ENCODE measurements around the gene TNRC6C. TPM values are rescaled to one million over a fixed set of nuclear protein-coding genes. Genes with fewer than 3 reads are reported as not detected.
A peak's percentile ranks its signal among the peaks of the same experiment; 100 is the strongest.

Gene TNRC6C
- total and polyA plus RNA-seq, 2 of the 13 experiments (the other 11 are each of a cell fraction or from before 2014, with no cell fraction given): 0.66 to 4.9 TPM

DNA sequence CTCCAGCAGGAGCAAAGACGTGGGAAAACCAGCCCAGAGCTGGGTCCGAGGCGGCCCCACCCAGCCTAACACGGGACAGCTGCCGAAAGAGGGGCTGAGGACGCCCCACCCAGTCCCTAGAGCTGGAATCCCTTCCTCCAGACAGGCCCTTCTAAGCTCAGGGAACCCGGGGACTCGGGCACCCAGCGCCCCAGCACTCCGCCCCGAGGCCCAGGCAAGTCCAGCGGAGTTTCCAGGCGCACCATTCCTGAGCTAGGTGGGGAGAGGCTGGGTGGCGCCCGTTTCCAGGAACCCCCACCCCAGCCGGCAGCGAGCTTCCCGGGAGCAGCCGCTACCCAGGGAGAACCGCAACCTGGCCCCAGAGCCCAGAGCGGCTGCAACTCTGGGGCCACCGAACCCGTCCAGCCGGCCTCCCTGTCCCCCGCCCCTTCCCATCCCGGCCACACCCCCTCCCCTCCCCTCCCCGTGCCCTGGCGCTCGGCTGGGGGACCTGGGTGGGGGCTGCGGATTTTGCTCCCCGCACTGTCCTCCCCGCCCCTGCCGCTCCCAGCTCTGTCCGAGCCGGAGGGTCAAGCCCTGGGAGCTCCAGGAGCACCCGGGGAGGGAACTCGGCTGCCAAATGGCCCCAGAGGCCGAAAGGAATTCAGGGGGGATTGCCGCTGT is 169.5 kb downstream of the TNRC6C start (continued):
- peak; percentile 73; the same call in 1 of the 2 replicates for TF ChIP-seq ZNF446 (CRISPR knock-in tag; IDR thresholded peaks at IDR 0.05)
- TF ChIP-seq, protein P1, sequence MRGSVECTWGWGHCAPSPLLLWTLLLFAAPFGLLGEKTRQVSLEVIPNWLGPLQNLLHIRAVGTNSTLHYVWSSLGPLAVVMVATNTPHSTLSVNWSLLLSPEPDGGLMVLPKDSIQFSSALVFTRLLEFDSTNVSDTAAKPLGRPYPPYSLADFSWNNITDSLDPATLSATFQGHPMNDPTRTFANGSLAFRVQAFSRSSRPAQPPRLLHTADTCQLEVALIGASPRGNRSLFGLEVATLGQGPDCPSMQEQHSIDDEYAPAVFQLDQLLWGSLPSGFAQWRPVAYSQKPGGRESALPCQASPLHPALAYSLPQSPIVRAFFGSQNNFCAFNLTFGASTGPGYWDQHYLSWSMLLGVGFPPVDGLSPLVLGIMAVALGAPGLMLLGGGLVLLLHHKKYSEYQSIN (CRISPR knock-in tag; IDR thresholded peaks at IDR 0.05; ENCODE audit: borderline replicate concordance): no peak
- TF ChIP-seq AKAP8 (CRISPR knock-in tag; IDR thresholded peaks at IDR 0.05): no peak
- TF ChIP-seq, protein P2, sequence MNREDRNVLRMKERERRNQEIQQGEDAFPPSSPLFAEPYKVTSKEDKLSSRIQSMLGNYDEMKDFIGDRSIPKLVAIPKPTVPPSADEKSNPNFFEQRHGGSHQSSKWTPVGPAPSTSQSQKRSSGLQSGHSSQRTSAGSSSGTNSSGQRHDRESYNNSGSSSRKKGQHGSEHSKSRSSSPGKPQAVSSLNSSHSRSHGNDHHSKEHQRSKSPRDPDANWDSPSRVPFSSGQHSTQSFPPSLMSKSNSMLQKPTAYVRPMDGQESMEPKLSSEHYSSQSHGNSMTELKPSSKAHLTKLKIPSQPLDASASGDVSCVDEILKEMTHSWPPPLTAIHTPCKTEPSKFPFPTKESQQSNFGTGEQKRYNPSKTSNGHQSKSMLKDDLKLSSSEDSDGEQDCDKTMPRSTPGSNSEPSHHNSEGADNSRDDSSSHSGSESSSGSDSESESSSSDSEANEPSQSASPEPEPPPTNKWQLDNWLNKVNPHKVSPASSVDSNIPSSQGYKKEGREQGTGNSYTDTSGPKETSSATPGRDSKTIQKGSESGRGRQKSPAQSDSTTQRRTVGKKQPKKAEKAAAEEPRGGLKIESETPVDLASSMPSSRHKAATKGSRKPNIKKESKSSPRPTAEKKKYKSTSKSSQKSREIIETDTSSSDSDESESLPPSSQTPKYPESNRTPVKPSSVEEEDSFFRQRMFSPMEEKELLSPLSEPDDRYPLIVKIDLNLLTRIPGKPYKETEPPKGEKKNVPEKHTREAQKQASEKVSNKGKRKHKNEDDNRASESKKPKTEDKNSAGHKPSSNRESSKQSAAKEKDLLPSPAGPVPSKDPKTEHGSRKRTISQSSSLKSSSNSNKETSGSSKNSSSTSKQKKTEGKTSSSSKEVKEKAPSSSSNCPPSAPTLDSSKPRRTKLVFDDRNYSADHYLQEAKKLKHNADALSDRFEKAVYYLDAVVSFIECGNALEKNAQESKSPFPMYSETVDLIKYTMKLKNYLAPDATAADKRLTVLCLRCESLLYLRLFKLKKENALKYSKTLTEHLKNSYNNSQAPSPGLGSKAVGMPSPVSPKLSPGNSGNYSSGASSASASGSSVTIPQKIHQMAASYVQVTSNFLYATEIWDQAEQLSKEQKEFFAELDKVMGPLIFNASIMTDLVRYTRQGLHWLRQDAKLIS (CRISPR knock-in tag; IDR thresholded peaks at IDR 0.05): no peak
- TF ChIP-seq, protein P3, sequence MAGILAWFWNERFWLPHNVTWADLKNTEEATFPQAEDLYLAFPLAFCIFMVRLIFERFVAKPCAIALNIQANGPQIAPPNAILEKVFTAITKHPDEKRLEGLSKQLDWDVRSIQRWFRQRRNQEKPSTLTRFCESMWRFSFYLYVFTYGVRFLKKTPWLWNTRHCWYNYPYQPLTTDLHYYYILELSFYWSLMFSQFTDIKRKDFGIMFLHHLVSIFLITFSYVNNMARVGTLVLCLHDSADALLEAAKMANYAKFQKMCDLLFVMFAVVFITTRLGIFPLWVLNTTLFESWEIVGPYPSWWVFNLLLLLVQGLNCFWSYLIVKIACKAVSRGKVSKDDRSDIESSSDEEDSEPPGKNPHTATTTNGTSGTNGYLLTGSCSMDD (CRISPR knock-in tag; IDR thresholded peaks at IDR 0.05): no peak
- 0 out of 2 replicates have a peak, but pooled peaks have one; percentile 45 for TF ChIP-seq ZNF546 (CRISPR knock-in tag; conservative IDR thresholded peaks at IDR 0.05)
- TF ChIP-seq ZNF230 (CRISPR knock-in tag; IDR thresholded peaks at IDR 0.05): no peak
- TF ChIP-seq MBNL3 (CRISPR knock-in tag; conservative IDR thresholded peaks at IDR 0.05): no peak
- TF ChIP-seq, protein P4, sequence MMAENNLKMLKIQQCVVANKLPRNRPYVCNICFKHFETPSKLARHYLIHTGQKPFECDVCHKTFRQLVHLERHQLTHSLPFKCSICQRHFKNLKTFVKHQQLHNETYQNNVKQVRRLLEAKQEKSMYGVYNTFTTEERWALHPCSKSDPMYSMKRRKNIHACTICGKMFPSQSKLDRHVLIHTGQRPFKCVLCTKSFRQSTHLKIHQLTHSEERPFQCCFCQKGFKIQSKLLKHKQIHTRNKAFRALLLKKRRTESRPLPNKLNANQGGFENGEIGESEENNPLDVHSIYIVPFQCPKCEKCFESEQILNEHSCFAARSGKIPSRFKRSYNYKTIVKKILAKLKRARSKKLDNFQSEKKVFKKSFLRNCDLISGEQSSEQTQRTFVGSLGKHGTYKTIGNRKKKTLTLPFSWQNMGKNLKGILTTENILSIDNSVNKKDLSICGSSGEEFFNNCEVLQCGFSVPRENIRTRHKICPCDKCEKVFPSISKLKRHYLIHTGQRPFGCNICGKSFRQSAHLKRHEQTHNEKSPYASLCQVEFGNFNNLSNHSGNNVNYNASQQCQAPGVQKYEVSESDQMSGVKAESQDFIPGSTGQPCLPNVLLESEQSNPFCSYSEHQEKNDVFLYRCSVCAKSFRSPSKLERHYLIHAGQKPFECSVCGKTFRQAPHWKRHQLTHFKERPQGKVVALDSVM (CRISPR knock-in tag; IDR thresholded peaks at IDR 0.05): no peak; the same call in 1 of the 2 replicates
- TF ChIP-seq, protein P5, sequence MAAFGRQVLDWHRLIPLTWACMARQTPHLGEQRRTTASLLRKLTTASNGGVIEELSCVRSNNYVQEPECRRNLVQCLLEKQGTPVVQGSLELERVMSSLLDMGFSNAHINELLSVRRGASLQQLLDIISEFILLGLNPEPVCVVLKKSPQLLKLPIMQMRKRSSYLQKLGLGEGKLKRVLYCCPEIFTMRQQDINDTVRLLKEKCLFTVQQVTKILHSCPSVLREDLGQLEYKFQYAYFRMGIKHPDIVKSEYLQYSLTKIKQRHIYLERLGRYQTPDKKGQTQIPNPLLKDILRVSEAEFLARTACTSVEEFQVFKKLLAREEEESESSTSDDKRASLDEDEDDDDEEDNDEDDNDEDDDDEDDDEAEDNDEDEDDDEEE (CRISPR knock-in tag; IDR thresholded peaks at IDR 0.05): no peak
- TF ChIP-seq ZMYM2 (CRISPR knock-in tag; IDR thresholded peaks at IDR 0.05): no peak
- TF ChIP-seq, protein P6, sequence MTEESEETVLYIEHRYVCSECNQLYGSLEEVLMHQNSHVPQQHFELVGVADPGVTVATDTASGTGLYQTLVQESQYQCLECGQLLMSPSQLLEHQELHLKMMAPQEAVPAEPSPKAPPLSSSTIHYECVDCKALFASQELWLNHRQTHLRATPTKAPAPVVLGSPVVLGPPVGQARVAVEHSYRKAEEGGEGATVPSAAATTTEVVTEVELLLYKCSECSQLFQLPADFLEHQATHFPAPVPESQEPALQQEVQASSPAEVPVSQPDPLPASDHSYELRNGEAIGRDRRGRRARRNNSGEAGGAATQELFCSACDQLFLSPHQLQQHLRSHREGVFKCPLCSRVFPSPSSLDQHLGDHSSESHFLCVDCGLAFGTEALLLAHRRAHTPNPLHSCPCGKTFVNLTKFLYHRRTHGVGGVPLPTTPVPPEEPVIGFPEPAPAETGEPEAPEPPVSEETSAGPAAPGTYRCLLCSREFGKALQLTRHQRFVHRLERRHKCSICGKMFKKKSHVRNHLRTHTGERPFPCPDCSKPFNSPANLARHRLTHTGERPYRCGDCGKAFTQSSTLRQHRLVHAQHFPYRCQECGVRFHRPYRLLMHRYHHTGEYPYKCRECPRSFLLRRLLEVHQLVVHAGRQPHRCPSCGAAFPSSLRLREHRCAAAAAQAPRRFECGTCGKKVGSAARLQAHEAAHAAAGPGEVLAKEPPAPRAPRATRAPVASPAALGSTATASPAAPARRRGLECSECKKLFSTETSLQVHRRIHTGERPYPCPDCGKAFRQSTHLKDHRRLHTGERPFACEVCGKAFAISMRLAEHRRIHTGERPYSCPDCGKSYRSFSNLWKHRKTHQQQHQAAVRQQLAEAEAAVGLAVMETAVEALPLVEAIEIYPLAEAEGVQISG (CRISPR knock-in tag; IDR thresholded peaks at IDR 0.05): no peak
